Lower leg skin (tissue), 3 donors: ENCODE results near the gene SLC9A9.

ENCODE experiments used
- CTCF ChIP-seq, 3 donors: fragments of 450-650 bp; IDR thresholded peaks; one replicate each; pipeline ENCODE4 v1.5.1; 2016; ENCODE audit warnings: antibody characterized with exemption in 3 of 3, mild to moderate bottlenecking in 3 of 3, moderate library complexity in 2 of 3
- POLR2A ChIP-seq, 2 donors: fragments of 450-650 bp; IDR thresholded peaks; one replicate each; pipeline ENCODE4 v1.6.1; 2016 to 2017; ENCODE audit warnings: antibody characterized with exemption in 2 of 2, mild to moderate bottlenecking in 1 of 2, moderate library complexity in 1 of 2

- TF ChIP-seq CTCF (IDR thresholded peaks at IDR 0.05) (no peak), POLR2A (IDR thresholded peaks at IDR 0.05) (no peak)
Observed at GRCh38 chr3:143356839-143357238, 491.4 kb downstream of the SLC9A9 start.
